DOHH2 (cell line): ENCODE measurements around the gene GHR.

ENCODE experiments used
- CTCF ChIP-seq: fragments of 200-600 bp; sonication (generic); IDR thresholded peaks from one replicate; pipeline ENCODE4 v1.5.1; 2014; ENCODE audit warnings: antibody characterized with exemption, mild to moderate bottlenecking, low read depth, low read length; ENCODE audit not compliant: poor library complexity, severe bottlenecking
- EZH2phosphoT487 ChIP-seq: fragments of 200-600 bp; sonication (generic); IDR thresholded peaks from 2 replicates; pipeline ENCODE4 v1.6.1; 2017; ENCODE audit warnings: borderline replicate concordance, mild to moderate bottlenecking, antibody characterized with exemption, low read length, moderate library complexity, mixed read lengths

DNA sequence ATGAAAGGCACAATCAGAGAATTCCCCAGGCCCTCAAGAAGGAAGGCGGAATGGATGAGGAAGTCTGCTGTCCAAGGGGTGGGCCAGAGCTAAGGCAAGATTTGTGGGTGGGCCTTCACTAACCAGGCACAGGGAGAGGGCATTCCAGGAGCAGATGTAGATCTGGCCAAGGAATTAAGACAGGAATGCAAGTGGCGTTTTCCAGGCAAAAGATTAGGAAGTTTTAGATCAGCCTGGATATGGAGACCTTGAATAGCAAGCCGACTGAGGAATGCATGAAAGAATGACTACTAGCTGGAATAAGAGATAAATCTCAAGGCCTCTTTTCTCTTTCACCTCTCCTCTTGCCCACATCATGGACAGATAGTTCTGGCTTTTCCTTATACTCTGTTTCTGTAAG is 68.5 kb downstream of the GHR start:
- TF ChIP-seq CTCF (no peak), EZH2phosphoT487 (no peak)
